ENCODE data around the gene LNX2. TPM values are rescaled to one million over a fixed set of nuclear protein-coding genes. Genes with fewer than 3 reads are reported as not detected.

Gene LNX2
- total RNA-seq, 1 experiment from 2014 or later: 7.0 TPM

GRCh38 chr13:27504868-27505194 lies 115.5 kb downstream of the LNX2 start:
- DNase-seq (ENCODE audit: low spot score): no peak

GRCh38 chr13:27504128-27504867 lies 116.0 kb downstream of the LNX2 start:
- no peak for DNase-seq (ENCODE audit: low spot score)

GRCh38 chr13:27500806-27501534 lies 119.4 kb downstream of the LNX2 start:
- DNase-seq (ENCODE audit: low spot score): no peak

- DNase-seq (ENCODE audit: low spot score): no peak
Observed at GRCh38 chr13:27497563-27498230, 122.6 kb downstream of the LNX2 start.

GRCh38 chr13:27496536-27497273 lies 123.6 kb downstream of the LNX2 start:
- no peak for DNase-seq (ENCODE audit: low spot score)

- no peak for DNase-seq (ENCODE audit: low spot score)
Observed at GRCh38 chr13:27496006-27496405, 124.3 kb downstream of the LNX2 start.

Other genes with a start within 250 kb of the LNX2 start
- 150 and 155 TPM in 2 replicates for gene GTF3A, start 195.9 kb downstream of the LNX2 start, total RNA-seq (2014; rRNA removed; shearing (Covaris generic))
- gene MTIF3, start 170.0 kb downstream of the LNX2 start, total RNA-seq (2014; rRNA removed; shearing (Covaris generic)): 77.4 and 113 TPM in 2 replicates
- 86.6 and 88.3 TPM in 2 replicates for gene POLR1D, start 1.4 kb upstream of the LNX2 start, total RNA-seq (2014; rRNA removed; shearing (Covaris generic))
- not detected in 2 replicates for gene GSX1, start 172.0 kb upstream of the LNX2 start, total RNA-seq (2014; rRNA removed; shearing (Covaris generic))

Measured in A172 (cell line).